Fibroblast of pulmonary artery (primary cell): ENCODE results near the gene CENPE.
"Not testable (repeated sequence)": the region's sequence is repeated elsewhere in the genome, so short reads cannot be mapped to it uniquely, and the experiment has no call there.

Experiments used
- DNase-seq: peaks from one replicate; pipeline ENCODE4 v3.0.0-alpha.2; 2010; ENCODE audit warnings: low read depth
- H3K4me3 ChIP-seq: replicated peaks from 2 replicates; pipeline ENCODE4 v1.5.1; 2011; ENCODE audit warnings: low read depth, mild to moderate bottlenecking, control low read depth, low read length, moderate library complexity
- CTCF ChIP-seq: IDR thresholded peaks from 2 replicates; pipeline ENCODE4 v1.5.1; 2011; ENCODE audit warnings: mild to moderate bottlenecking, control low read depth, low read length, inconsistent platforms; ENCODE audit errors: missing control alignments

CENPE gene

GRCh38 chr4:103199009-103199408 is 866 bp upstream of the CENPE start:
- no peak for DNase-seq
- no peak for TF ChIP-seq CTCF
- peak overlapping the region; percentile 82 for H3K4me3 ChIP-seq

- H3K4me3 ChIP-seq, result peak overlapping the region; percentile 82
- TF ChIP-seq CTCF, result no peak
- DNase-seq, result no peak
Observed at GRCh38 chr4:103197765-103198110, 405 bp downstream of the CENPE start.

- H3K4me3 ChIP-seq, result no peak overlapping the region
- TF ChIP-seq CTCF, result no peak
- DNase-seq, result no peak
Observed at GRCh38 chr4:103193457-103193856, 4.7 kb downstream of the CENPE start.

- H3K4me3 ChIP-seq, result no peak overlapping the region
- TF ChIP-seq CTCF, result no peak
- DNase-seq, result peak; percentile 29
Observed at GRCh38 chr4:103171006-103171405, 27.1 kb downstream of the CENPE start.

- not testable (repeated sequence) for H3K4me3 ChIP-seq, DNase-seq
Observed at GRCh38 chr4:103169750-103170149, 28.4 kb downstream of the CENPE start.

GRCh38 chr4:103168993-103169392 is 29.1 kb downstream of the CENPE start:
- TF ChIP-seq CTCF, result no peak
- no peak for DNase-seq
- no peak overlapping the region for H3K4me3 ChIP-seq

GRCh38 chr4:103162176-103162575 is 36.0 kb downstream of the CENPE start:
- no peak for DNase-seq
- TF ChIP-seq CTCF, result no peak

GRCh38 chr4:103158760-103159159 is 39.4 kb downstream of the CENPE start:
- TF ChIP-seq CTCF, result no peak
- no peak overlapping the region for H3K4me3 ChIP-seq
- DNase-seq, result no peak

More at GRCh38 chr4:103162176-103162575, 36.0 kb downstream of the CENPE start:
- no peak overlapping the region for H3K4me3 ChIP-seq
